DMS79 (cell line): ENCODE measurements around the gene CEP43.

Experiments used
- DNase-seq: peaks from one replicate; lab custom pipeline; 2025; lab: John Stamatoyannopoulos, UW

Gene CEP43

GRCh38 chr6:166999145-166999883 lies at the start of gene CEP43:
Gene CEP43, plus strand, starts transcription at chr6:166999397. Its CDS starts 16 bp downstream, at chr6:166999413.
- peak; percentile 81 for DNase-seq

DNA sequence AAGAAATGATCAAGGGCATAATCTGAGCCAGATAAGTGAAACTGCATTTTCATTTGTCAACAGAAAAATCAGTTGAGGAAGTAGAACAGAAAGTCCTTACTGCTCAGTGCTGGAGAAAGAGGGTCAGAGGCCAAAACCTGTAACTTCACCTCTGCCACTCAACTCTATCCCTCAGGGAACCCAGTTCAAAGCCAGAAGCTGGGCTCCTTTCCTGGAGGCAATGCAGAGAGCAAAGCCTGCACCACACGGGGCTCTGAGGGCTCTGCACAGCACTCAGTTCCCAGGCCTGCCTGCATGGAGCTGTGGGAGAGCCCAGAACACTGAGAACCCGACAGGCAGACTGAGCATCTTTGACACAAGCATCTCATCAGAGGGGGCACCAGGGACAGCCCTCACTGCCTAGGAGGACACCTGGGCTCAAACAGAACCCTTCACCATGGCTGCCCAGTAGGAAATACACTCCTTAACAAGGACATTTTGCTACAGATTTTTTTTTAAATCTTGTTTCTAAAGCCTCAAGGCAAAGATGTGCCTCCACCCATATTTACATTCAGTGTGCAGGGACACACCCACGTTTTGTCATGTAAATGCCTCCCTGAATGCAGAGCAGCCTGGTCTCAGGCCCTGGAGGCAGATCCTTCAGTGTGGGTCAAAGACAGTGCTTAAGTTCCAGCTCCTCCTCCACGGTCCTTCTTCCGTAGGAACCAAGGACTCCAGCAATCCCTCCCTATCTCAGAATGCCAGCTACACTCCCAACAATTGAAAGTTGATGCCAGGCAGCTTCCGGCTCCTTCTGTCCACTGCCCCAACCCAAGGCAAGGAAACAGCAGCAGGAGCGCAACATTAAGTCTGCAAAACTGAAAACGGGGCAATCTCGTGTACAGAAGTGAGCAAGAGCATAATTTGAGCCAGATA lies 49.4 kb upstream of the CEP43 start:
- DNase-seq = no peak

DNA sequence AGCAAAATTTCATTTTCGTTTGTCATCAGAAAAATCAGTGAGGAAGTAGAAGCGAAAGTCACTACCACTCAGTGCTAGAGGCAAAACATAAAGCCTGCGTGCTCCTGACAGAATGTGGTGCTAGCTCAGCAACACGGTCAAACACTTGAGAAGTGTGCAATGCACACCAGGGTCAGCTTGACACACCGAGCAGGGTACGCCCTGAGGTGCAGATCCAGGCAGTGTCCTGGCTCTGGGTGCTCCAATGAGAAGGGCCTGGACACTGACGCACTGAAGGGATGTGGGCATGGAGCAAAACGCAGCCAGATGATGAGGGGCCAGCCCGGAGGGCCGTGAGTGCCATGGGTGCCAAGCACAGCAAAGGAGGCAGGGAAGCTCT lies 48.8 kb upstream of the CEP43 start:
- no peak for DNase-seq

- DNase-seq = peak; percentile 23
These were observed 48.1 kb upstream of the CEP43 start for GRCh38 chr6:166950892-166951669.

GRCh38 chr6:166951670-166952060 lies 47.5 kb upstream of the CEP43 start:
- no peak for DNase-seq

- DNase-seq = no peak
These were observed 47.1 kb upstream of the CEP43 start for GRCh38 chr6:166952121-166952520.

- no peak for DNase-seq
These were observed 46.4 kb upstream of the CEP43 start for GRCh38 chr6:166952567-166953486.

GRCh38 chr6:166954118-166954713 lies 45.0 kb upstream of the CEP43 start:
- no peak for DNase-seq

DNA sequence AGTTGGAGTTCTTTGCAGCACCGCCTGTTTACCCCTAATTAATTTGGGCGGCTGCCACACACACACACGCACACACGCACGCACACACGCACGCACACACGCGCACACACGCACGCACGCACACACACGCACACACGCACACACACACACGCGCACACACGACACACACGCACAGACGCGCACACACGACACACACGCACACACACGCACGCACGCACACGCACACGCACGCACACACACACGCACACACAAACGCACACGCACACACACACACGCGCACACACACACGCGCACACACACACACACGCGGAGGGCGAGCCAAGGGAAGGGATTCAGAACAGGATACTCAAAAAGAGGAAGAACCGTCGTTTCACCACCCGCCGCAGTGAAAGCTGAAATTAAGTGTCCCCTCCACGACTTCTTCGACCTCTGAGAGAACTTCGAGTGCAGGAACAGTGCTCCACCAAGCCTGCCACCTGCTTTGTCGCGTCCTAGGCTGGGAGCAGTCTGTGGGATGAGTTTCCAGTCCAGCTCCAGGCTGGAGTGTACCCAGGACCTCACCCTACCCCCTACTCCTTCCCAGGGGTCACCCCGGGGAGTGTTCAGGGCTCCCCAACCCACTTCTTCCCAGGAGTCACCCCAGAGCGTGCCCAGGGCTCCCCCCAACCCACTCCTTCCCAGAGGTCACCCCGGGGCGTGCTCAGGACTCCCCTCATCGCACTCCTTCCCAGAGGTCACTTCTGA lies 43.9 kb upstream of the CEP43 start:
- DNase-seq = no peak

- no peak for DNase-seq
These were observed 43.2 kb upstream of the CEP43 start for GRCh38 chr6:166955865-166956443.

DNA sequence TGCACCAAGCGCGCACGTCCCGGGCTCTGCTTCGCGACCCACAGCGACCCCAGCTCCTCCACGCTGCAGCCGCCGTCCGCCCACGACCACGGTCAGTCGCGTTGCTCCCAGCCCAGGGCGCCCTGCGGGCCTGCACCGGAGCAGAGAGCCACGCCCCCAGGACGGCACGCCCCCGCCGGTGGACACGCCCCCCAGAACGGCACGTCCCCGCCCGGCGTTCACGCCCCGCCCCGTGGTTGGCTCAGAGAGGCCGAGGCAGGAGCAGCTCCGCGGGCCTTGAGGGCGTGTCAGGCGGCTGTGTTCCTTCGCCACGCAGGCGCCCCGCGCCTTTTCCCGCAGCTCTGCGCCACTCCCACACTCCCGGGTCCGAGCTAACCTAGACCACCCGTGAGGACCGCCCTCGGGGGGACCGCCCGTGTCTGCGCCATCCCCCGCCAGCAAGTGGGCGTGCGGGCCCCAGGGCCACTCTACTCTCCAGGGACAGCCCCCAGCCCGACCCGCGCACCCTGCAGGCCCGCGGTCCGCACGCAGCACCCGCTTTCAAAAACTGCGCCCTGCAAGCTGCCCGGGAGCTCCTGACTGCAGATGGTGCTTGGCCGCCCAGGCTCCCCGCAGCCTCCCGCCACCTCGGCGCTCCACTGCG lies 42.6 kb upstream of the CEP43 start, which contains the start of gene RNASET2:
Gene RNASET2 (minus strand): TSS at position 107 of the 643 bp plus-strand sequence. CDS start 368 bp downstream, outside the sequence.
- peak; percentile 63 for DNase-seq

- no peak for DNase-seq
These were observed 42.0 kb upstream of the CEP43 start for GRCh38 chr6:166957087-166957804.

DNA sequence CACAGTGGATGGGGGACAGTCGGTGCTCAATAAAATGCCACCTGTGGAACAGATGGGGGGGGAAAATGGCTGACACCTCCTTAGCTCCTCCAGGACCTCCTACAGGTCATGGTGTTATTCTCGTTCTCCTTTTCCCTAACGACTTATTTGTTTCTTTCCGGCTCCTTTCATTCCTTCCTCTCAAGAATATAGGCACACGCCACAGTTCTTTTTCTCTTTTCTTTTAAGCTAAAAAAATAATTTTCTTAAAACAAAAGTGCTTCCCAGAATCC lies 41.5 kb upstream of the CEP43 start:
- DNase-seq = no peak

DNA sequence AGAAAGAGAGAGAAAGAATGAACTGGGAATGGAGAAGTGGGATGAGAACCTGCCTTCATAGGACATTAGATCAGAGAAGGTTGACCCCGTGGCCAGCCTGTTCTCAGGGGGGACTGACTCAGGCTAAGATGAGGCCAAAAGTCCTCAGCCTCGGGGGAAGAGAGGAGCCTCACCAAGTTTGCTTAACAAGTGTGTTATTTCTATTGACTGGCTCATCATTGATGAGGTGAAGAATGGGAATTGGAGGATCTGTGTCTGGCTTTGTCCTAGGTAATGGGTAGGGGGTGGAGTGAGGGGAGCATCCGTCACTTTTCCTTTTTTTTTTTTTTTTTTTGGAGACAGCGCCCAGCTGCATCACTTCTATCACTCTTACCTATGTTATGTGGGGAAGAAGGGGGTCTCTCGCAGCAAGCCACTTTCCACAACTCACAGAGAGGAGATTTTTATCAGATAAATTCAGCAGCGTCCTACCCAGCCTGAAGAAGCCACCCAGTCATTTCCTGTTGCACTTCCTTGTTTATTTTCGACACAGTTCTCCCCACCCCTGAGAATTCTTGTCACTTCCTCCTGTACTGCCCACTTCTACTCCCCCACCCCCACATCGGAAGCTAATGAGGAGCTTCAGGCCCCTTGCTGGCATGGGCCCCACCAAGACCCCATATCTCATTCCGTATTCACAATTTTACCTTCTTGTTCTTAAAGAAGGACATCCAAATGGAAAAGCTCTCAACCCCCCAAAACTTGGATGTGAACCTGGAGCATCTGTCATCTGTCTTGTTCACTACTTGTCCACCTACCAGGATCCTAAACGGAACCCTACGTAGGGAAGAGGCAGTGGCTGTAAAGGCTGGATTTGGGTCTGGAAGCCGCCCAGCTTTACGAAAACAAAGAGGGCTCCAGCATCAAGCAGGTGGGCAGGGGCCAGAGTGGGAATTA lies 40.0 kb upstream of the CEP43 start:
- DNase-seq = no peak

GRCh38 chr6:166959911-166960608 lies 39.1 kb upstream of the CEP43 start:
- no peak for DNase-seq

DNA sequence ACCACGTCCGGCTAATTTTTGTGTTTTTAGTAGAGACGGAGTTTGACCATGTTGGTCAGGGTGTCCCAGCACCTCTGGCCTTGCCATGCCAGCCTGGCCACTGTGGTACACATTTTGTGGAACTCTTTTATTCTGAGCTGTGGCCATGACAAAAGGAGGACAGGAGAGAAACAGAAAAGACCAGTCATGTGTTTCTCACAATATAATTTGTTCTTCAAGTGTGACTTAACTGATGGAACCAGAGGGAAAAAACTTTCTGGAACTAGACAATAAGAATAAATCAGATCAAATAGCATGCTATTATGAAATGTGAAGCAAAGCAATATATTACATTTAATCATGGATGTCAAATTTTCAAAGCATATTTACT lies 38.6 kb upstream of the CEP43 start:
- DNase-seq = no peak

DNA sequence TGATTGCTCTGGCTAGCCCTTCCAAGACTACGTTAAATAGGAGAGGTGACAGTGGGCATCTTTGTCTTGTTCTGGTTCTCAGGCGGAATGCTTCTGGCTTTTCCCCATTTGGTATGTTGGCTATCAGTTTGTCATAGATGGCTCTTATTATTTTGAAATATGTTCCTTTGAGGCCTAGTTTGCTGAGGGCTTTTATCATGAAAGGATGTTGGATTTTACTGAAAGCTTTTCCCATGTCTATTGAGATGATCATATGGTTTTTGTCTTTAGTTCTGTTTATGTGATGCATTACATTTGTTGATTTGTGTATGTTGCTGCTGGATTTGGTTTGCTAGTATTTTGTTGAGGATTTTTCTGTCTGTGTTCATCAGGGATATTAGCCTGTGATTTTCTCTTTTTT lies 32.9 kb upstream of the CEP43 start:
- DNase-seq = no peak
